Activated T-cell treated with anti-CD3 and anti-CD28 coated beads, Interleukin-2, amount 50 U/mL, for 24 hours (primary cell): Measurements from ENCODE around the gene GABRB3.

Source experiments
- DNase-seq: peaks from one replicate; pipeline ENCODE4 v3.0.0-alpha.2; 2020
- H3K27ac Mint-ChIP-seq: 2 replicates; pipeline ENCODE4 v1.8.0; 2020; ENCODE audit warnings: mild to moderate bottlenecking, mixed read lengths
- H3K27me3 Mint-ChIP-seq: 2 replicates; pipeline ENCODE4 v1.8.0; 2020; ENCODE audit warnings: mixed read lengths
- H3K36me3 Mint-ChIP-seq: 2 replicates; pipeline ENCODE4 v1.8.0; 2020; ENCODE audit warnings: low read depth, mixed read lengths
- H3K4me1 Mint-ChIP-seq: 2 replicates; pipeline ENCODE4 v1.8.0; 2020; ENCODE audit warnings: low read depth, mixed read lengths
- H3K4me3 Mint-ChIP-seq: 2 replicates; pipeline ENCODE4 v1.8.0; 2020; ENCODE audit warnings: mild to moderate bottlenecking, moderate library complexity, mixed read lengths
- H3K9me3 Mint-ChIP-seq: 2 replicates; pipeline ENCODE4 v1.8.0; 2020; ENCODE audit warnings: mixed read lengths

GABRB3 gene

DNA sequence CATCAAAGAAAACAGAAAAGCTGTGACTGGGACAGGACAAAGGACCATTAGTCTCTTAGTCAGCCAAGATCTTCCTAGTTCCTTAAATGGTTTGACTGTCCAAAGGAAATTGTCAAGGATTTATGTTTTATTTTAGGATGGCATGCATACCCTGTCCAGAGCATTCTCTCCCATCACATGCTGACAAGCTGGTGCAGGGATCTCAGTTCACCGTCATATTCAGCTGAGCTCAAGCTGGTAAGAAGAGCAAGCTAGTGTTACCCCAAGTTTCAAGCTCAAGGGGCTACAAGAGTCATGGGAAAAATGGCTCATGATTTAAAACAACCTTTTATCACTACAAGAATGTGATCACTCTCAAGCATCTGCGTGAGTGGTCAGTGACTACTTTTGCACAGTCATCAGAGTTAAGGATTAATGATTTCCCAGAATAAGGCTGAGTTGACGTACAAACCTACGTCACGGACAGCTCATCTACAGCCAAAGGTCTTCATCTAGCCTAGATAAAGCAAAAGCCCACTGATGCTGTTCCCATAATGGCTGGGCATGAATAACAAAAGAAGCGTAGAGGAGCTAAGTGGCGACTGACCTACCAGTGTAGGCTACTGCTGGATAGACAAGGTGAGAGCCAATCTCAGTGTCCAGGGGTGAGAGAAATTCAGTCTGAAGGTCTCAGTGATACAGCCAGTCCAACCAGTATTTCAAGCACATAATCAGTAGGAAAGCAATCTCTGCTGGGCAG is 157.5 kb downstream of the GABRB3 start:
- no peak overlapping the region for H3K4me3 Mint-ChIP-seq
- H3K4me1 Mint-ChIP-seq, result no peaks in the 10 kb centered on the region
- DNase-seq, result no peak
- H3K27ac Mint-ChIP-seq, result no peak overlapping the region
- no peaks in the 10 kb centered on the region for H3K36me3 Mint-ChIP-seq
- no peaks in the 10 kb centered on the region for H3K27me3 Mint-ChIP-seq
- peaks cover 16% of the 10 kb centered on the region for H3K9me3 Mint-ChIP-seq

DNA sequence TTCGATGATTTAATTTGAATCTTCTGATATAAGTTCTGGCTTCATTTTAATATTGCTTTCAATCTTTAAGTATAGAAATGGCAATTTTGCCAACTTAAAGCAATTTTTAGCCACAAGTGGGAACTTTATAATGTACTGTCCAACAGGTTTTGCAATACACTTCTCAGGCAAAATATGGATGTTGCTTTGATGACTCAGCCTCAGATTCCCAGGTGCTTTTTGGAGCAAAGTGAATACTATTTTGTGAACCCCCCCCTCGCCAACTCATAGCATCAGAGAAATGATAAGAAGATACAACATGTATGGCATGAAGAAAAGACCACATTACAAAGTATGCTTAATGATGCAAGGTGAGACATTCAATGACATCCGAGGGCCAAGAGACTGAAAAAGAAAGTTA is 158.1 kb downstream of the GABRB3 start:
- Mint-ChIP-seq H3K4me1 (no peaks in the 10 kb centered on the region), H3K27ac (no peak overlapping the region), H3K9me3 (peaks cover 17% of the 10 kb centered on the region), H3K27me3 (no peaks in the 10 kb centered on the region), H3K4me3 (no peak overlapping the region), H3K36me3 (no peaks in the 10 kb centered on the region)
- DNase-seq, result no peak

DNA sequence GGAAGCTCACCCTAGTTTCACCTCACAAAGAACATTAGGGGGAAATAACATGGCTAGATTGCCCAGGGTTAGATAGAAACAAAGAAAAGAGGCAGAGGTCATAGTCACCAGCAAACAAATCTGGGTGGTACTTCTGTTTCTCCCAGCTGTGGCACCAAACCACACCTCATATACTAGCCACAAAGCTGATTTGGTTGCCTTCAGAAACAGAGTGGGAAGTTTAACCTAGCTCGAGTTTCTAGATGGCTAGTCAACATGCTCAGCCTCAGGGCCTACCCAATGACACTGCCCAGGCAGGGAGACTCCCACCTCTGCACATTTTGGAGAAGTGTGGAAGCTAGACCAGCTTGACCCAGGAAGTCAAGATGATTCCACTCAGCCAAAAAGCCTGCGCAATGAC is 174.2 kb downstream of the GABRB3 start:
- H3K4me3 Mint-ChIP-seq, result no peak overlapping the region
- DNase-seq, result no peak
- no peaks in the 10 kb centered on the region for H3K4me1 Mint-ChIP-seq
- no peaks in the 10 kb centered on the region for H3K36me3 Mint-ChIP-seq
- no peaks in the 10 kb centered on the region for H3K27me3 Mint-ChIP-seq
- H3K27ac Mint-ChIP-seq, result no peak overlapping the region
- peaks cover 35% of the 10 kb centered on the region for H3K9me3 Mint-ChIP-seq

DNA sequence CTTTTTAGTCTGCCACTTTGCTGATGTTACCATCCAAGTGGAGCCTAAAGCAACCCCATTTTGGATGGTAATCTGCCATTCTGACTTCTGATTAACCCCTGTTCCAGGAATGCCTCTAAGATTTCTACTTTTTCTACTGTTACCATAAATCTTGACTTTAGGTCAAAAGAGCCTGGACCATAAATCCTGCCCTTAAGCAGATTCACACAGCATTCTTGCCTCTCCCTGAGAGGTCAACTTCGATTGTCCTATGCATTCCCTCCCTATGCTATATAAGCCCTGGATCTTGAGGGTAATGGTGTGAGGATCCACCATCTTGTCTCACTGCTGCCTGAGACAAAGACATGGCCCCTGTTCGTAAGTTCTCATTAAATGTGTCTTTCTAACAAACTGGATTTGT is 177.3 kb downstream of the GABRB3 start:
- Mint-ChIP-seq H3K27ac (no peak overlapping the region), H3K9me3 (peaks cover 28% of the 10 kb centered on the region)

DNA sequence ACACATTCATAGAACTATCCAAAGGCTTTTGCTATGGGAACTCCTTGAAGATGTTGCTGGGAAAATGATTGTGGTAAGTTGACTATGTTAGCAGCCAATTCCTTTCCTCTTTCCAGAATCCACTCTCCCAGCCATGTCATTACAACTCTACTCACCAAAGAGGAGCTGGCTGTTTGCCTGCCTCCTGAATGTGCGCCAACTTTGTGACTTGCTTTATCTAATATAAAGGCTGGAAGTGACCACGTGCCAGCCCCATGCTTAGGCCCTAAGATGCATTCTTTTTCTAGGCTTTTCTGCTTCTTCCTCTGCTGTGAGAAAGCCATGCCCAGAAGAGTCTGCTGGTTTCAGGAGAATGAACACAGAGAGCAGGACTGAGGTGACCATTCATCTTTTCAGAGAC is 182.2 kb downstream of the GABRB3 start:
- no peak for DNase-seq
- peaks cover 17% of the 10 kb centered on the region for H3K9me3 Mint-ChIP-seq
- H3K36me3 Mint-ChIP-seq, result no peaks in the 10 kb centered on the region
- H3K4me1 Mint-ChIP-seq, result no peaks in the 10 kb centered on the region
- H3K4me3 Mint-ChIP-seq, result no peak overlapping the region
- H3K27me3 Mint-ChIP-seq, result no peaks in the 10 kb centered on the region
- H3K27ac Mint-ChIP-seq, result no peak overlapping the region

More for the DNA sequence above, 177.3 kb downstream of the GABRB3 start:
- H3K4me1 Mint-ChIP-seq, result no peaks in the 10 kb centered on the region
- DNase-seq, result no peak
- no peaks in the 10 kb centered on the region for H3K36me3 Mint-ChIP-seq
- no peak overlapping the region for H3K4me3 Mint-ChIP-seq
- H3K27me3 Mint-ChIP-seq, result no peaks in the 10 kb centered on the region

DNA sequence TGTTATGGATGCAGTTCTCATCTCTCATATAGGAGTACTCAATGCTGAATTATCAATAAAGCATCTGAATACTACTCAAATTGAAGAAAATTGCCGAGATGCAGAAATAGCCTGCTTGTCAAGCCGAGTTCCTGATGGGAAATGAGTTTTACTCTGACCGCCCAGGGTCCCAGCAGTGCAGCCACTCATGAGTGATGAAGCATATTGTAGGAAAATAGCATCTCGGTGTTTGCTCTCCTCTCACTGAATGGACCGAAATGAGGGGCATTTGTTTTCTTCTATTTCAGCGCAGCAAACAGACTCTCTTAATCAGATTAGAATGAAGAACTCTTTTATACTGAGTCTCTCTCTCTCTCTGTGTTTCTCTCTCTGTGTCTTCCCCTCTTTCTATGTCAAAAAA is 190.0 kb downstream of the GABRB3 start:
- no peak for DNase-seq
- Mint-ChIP-seq H3K4me1 (no peaks in the 10 kb centered on the region), H3K4me3 (no peak overlapping the region), H3K27me3 (no peaks in the 10 kb centered on the region), H3K9me3 (peaks cover 14% of the 10 kb centered on the region), H3K27ac (no peak overlapping the region), H3K36me3 (no peaks in the 10 kb centered on the region)

DNA sequence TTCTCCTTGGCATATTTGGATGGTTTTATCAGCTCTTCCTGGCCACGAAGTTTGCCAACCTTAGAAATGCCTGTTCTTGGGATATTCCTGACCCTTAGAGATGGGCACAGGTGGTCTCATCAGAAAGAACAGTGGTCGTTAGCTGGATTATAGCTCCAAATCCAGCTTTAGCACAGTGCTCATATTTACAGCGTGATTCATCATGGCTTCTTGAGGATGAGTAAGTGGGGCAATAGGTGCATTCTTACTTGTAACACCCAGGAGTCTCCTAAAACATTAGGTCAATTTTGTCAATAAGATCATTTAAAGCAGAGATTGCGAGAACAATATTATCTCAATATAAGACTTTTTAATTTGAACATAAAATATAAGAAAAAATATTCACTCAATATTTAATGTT is 191.9 kb downstream of the GABRB3 start:
- peaks cover 12% of the 10 kb centered on the region for H3K9me3 Mint-ChIP-seq
- DNase-seq, result no peak
- H3K4me3 Mint-ChIP-seq, result no peak overlapping the region
- no peaks in the 10 kb centered on the region for H3K27me3 Mint-ChIP-seq
- no peak overlapping the region for H3K27ac Mint-ChIP-seq
- H3K4me1 Mint-ChIP-seq, result no peaks in the 10 kb centered on the region
- H3K36me3 Mint-ChIP-seq, result no peaks in the 10 kb centered on the region

DNA sequence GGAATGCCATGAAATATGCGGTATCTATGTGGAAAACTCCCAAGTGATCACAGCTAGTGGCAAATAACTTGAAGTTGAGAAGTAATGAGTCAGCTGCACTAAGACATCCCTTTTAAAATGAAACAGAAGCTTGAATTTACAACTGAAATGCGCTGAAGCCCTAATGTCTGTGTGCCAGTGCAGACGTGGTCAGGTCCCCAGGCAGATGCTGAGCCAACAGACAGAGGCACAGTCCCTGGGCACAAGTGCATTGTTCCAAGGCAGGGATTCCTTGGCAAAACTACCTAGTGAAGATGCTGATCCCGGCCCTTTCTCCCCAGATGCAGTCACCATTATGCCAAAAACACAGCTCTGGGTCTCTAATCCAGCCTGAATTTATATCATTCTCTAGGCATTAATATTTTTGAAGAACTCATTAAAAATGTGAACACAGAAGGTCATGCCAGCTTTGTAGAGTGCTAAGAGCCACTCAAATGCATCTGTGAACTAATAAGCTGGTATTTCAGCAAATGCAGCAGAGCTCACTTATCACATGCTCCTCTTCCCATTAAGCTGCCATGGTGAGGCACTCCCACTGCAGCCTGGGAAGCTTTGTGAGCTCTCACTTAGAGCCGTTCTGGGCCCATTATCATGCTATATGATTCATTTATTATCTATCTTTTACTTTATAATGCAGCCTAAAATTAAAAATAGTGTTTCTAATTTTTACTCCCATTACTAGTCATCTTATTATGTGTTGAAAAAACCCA is 200.1 kb downstream of the GABRB3 start:
- no peak for DNase-seq
- H3K27me3 Mint-ChIP-seq, result no peaks in the 10 kb centered on the region
- H3K27ac Mint-ChIP-seq, result no peak overlapping the region
- H3K9me3 Mint-ChIP-seq, result peaks cover 15% of the 10 kb centered on the region
- H3K4me1 Mint-ChIP-seq, result no peaks in the 10 kb centered on the region
- no peaks in the 10 kb centered on the region for H3K36me3 Mint-ChIP-seq
- H3K4me3 Mint-ChIP-seq, result no peak overlapping the region

DNA sequence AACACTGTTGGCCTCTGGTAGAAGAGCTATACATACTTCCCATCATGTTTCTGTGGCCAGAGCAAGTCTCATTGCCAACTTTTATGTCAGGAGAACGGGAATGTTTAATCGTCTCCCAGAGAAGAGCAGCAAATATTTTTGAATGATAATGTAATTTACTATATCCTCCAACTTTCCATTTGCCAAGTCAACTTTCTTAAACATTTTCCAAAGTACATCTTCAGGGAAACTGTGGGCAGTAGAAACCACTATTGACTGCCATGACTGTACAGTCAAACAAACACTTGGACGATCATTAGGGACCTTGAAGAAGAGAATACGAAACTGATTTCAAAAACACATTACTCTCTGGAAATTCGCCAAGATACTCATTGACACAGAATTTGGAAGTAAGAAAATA is 201.5 kb downstream of the GABRB3 start:
- no peaks in the 10 kb centered on the region for H3K4me1 Mint-ChIP-seq
- H3K27ac Mint-ChIP-seq, result no peak overlapping the region
- no peak overlapping the region for H3K4me3 Mint-ChIP-seq
- H3K9me3 Mint-ChIP-seq, result peaks cover 21% of the 10 kb centered on the region
- H3K27me3 Mint-ChIP-seq, result no peaks in the 10 kb centered on the region
- DNase-seq, result no peak
- H3K36me3 Mint-ChIP-seq, result no peaks in the 10 kb centered on the region

DNA sequence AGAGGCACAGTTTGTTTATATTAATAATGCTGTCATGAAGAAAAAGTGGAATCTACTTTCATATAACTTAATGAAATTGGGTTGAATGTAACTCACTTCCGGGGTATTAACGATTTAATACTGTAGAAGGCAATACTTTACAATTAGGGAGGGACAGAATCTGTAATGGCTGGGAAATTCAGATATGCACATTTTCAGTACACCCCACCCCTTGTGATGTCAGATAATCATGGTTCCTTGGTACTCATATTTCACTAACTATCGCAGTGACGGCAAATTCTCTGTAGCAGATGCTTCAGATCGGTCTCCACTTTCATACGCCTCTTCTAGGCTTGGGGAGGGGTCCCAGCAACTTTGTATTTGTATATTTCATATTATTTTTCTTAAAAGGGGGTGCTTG is 207.3 kb downstream of the GABRB3 start:
- no peak for DNase-seq
- Mint-ChIP-seq H3K9me3 (peaks cover 14% of the 10 kb centered on the region), H3K4me3 (no peak overlapping the region), H3K4me1 (no peaks in the 10 kb centered on the region), H3K27me3 (no peaks in the 10 kb centered on the region), H3K36me3 (no peaks in the 10 kb centered on the region), H3K27ac (no peak overlapping the region)

DNA sequence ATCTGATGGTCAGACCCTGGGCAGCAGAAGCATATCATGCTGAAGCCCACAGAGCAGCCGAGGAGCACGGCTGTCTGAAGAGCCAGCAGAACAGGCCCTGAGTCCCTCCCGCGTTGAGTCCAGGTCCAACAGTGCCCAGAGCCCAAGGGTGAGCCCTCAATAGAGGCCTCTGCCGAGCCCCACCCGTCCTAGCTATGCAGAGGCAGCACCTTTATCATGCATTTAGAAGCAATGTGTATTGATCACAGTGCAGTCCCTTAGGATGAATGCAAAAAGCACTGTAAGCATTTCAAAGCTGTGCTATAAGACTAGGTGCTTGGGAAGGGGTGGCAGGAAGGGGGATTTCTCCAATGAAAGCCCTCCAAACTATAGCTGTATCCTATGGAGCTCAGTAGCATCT is 208.5 kb downstream of the GABRB3 start:
- Mint-ChIP-seq H3K36me3 (no peaks in the 10 kb centered on the region), H3K4me3 (no peak overlapping the region), H3K27me3 (no peaks in the 10 kb centered on the region), H3K9me3 (peaks cover 10% of the 10 kb centered on the region), H3K27ac (no peak overlapping the region), H3K4me1 (no peaks in the 10 kb centered on the region)
- DNase-seq, result no peak

DNA sequence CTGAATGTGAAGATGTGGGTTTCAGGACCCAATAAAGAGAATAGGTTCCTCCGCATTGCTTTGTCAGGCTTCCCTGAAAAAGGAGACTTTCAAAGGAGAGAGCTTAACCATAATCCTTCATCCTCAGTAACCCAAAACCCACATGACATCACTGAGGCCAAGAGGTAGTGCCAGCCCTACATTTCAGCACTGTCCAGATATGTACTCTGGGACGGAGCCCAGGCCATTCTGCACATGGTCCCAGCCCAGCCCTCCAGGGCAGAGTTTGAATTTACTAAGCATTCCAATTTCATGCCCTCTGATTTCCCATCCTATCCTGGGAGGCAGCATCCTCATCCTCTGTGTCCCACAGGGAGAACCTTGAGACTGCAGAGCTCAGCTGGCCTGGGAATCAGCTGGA is 210.5 kb downstream of the GABRB3 start:
- DNase-seq, result no peak
- Mint-ChIP-seq H3K27me3 (no peaks in the 10 kb centered on the region), H3K27ac (no peak overlapping the region), H3K4me1 (no peaks in the 10 kb centered on the region), H3K36me3 (no peaks in the 10 kb centered on the region), H3K4me3 (no peak overlapping the region), H3K9me3 (peaks cover 5% of the 10 kb centered on the region)

DNA sequence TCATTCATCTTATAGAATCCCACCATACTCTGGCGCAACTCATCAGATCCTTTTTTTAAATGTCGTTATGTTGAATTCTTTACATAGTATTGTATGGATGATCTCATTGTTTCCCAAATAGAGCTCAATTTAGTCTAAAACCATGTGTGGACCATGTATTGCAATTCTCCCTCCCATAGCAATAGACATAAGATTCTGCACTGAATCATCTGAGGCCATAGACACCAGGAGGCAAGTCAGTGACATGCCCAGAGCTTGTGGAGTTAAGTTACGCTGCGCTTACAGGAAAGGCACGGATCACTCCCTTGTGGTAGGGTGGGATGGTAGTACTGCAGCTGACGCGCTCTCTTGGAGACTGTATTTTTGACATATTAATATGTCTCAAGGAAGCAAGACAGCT is 211.0 kb downstream of the GABRB3 start:
- H3K4me3 Mint-ChIP-seq, result no peak overlapping the region

DNA sequence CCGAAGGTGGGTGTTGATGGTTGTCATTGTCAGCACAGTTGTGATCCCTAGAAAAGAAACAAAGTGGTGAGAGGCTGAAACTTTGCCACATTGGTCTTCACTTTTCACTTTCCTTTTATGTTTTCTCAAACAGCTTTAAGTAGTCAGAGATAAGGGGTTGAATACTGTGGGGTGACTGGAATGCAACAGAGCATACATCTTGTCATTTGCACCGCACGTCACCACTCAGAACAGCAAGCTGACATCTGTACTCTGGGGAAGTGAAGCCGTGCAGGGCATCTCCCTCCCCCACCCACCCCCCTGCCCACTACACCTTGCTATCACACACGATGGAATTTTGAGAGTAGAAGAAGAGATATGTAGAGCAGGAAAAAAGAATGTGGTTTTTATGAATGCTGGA is 211.7 kb downstream of the GABRB3 start:
- no peak for DNase-seq
- Mint-ChIP-seq H3K4me1 (no peaks in the 10 kb centered on the region), H3K27me3 (no peaks in the 10 kb centered on the region), H3K27ac (no peak overlapping the region), H3K4me3 (no peak overlapping the region), H3K9me3 (peaks cover 5% of the 10 kb centered on the region), H3K36me3 (no peaks in the 10 kb centered on the region)

More for the DNA sequence above, 211.0 kb downstream of the GABRB3 start:
- Mint-ChIP-seq H3K36me3 (no peaks in the 10 kb centered on the region), H3K4me1 (no peaks in the 10 kb centered on the region), H3K9me3 (peaks cover 3% of the 10 kb centered on the region), H3K27me3 (no peaks in the 10 kb centered on the region), H3K27ac (no peak overlapping the region)
- no peak for DNase-seq

DNA sequence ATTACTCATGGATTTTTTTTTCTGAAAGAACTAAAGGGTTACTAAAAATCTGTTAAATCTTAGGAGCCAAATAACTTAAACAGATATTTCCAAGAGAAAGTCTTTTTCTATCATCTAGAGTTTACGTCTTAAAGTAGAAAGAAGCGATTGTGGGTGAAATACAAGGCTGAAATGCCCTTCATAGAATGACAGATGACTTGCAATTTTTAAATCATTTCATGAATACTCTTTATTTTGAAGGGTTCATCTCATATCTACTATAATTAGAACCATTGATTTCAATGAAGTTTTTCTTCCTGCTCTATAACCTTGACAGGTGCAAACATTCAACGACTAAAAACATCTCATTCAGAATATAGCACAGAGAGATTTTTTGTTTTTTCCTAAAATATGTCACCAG is 217.0 kb downstream of the GABRB3 start:
- no peak overlapping the region for H3K27ac Mint-ChIP-seq
- no peaks in the 10 kb centered on the region for H3K27me3 Mint-ChIP-seq
- H3K4me3 Mint-ChIP-seq, result no peak overlapping the region
- H3K4me1 Mint-ChIP-seq, result no peaks in the 10 kb centered on the region
- no peak for DNase-seq
- peaks cover 10% of the 10 kb centered on the region for H3K9me3 Mint-ChIP-seq
- H3K36me3 Mint-ChIP-seq, result no peaks in the 10 kb centered on the region
